AG04449 (cell line): ENCODE data around the gene KRT85.

Experiments used
- CTCF ChIA-PET: fragments of 350-600 bp; formaldehyde crosslinking; extraction: SDS; loops from one replicate; lab custom pipeline; 2021; ENCODE audit warnings: antibody characterized with exemption; lab: Yijun Ruan, JAX
- POLR2A ChIA-PET: fragments of 400-600, 350-600 bp; formaldehyde crosslinking; extraction: SDS; loops from one replicate; lab custom pipeline; 2020; ENCODE audit warnings: antibody characterized with exemption, inconsistent platforms; lab: Yijun Ruan, JAX
- DNase-seq: peaks from one replicate; pipeline ENCODE4 v3.0.0-alpha.2; 2010; ENCODE audit warnings: low read depth, low spot score
- H3K4me3 ChIP-seq: 2 replicates; pipeline ENCODE4 v1.5.1; 2011; ENCODE audit warnings: low read depth, mild to moderate bottlenecking, control low read depth, low read length
- TF ChIP-seq, protein P1 (sequence below): IDR thresholded peaks from one replicate; pipeline ENCODE4 v1.5.1; 2011; ENCODE audit warnings: mild to moderate bottlenecking, moderate library complexity, low read length, control low read depth, inconsistent platforms; ENCODE audit not compliant: insufficient read depth; ENCODE audit errors: missing control alignments

Gene KRT85

GRCh38 chr12:52399756-52400155 lies 32.5 kb upstream of the KRT85 start:
- TF ChIP-seq, protein P1, sequence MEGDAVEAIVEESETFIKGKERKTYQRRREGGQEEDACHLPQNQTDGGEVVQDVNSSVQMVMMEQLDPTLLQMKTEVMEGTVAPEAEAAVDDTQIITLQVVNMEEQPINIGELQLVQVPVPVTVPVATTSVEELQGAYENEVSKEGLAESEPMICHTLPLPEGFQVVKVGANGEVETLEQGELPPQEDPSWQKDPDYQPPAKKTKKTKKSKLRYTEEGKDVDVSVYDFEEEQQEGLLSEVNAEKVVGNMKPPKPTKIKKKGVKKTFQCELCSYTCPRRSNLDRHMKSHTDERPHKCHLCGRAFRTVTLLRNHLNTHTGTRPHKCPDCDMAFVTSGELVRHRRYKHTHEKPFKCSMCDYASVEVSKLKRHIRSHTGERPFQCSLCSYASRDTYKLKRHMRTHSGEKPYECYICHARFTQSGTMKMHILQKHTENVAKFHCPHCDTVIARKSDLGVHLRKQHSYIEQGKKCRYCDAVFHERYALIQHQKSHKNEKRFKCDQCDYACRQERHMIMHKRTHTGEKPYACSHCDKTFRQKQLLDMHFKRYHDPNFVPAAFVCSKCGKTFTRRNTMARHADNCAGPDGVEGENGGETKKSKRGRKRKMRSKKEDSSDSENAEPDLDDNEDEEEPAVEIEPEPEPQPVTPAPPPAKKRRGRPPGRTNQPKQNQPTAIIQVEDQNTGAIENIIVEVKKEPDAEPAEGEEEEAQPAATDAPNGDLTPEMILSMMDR = no peak
- CTCF ChIA-PET = interaction anchor here (0.7 to 2.7 kb wide), 4 partner anchors 8 to 38 kb away, joined by 3 to 9 read pairs (median 4); no protein-coding TSS in a partner anchor
- POLR2A ChIA-PET = no interaction called here
- DNase-seq = no peak
- no peak overlapping the region for H3K4me3 ChIP-seq

DNA sequence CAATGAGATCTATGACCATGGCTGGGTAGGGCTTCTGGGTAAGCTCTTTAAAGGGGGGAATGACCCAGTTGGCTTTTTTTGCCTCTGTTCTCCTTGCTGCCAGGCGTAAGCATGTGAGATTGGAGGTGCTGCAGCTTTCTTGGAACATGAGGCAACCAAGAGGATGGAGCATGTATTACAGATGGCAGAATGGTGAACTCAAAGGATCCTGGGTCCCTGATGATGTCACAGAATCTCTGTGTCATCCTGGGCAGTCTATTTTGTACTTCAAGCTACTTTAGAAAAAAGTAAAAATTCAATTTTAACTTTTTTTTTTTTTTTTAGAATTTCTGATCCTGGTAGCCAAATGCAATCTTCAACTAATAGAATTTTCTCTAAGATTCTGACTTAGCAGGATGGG lies 30.9 kb upstream of the KRT85 start:
- no peak overlapping the region for H3K4me3 ChIP-seq
- ChIA-PET CTCF (interaction anchor here (0.8 to 2.7 kb wide), 6 partner anchors 12 to 481 kb away, joined by 3 to 9 read pairs (median 4); no protein-coding TSS in a partner anchor), POLR2A (no interaction called here)
- TF ChIP-seq, protein P1 = no peak
- no peak for DNase-seq

DNA sequence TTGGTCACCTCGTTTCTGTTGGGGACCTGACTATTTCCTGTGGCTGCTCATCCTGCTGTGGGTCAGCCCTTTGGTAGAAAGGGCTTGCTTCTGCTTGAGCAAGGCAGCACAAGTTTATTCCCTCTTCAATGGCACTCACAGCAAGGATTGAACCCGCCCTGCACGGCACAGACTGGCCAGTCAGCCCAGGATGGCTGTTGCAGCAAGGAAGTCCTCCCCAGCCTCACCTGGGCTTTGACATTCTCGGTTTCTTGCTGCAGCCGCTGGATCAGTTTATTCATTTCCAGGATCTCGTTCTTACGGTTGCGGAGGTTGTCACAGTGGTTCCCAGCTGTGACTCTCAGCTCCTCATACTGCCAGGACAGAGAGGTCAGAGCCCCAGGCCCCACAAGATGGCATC lies 29.4 kb upstream of the KRT85 start:
- ChIA-PET CTCF (interaction anchor here (0.7 to 7.1 kb wide), 8 partner anchors 18 to 483 kb away, joined by 3 to 66 read pairs (median 3); no protein-coding TSS in a partner anchor), POLR2A (no interaction called here)
- no peak overlapping the region for H3K4me3 ChIP-seq

DNA sequence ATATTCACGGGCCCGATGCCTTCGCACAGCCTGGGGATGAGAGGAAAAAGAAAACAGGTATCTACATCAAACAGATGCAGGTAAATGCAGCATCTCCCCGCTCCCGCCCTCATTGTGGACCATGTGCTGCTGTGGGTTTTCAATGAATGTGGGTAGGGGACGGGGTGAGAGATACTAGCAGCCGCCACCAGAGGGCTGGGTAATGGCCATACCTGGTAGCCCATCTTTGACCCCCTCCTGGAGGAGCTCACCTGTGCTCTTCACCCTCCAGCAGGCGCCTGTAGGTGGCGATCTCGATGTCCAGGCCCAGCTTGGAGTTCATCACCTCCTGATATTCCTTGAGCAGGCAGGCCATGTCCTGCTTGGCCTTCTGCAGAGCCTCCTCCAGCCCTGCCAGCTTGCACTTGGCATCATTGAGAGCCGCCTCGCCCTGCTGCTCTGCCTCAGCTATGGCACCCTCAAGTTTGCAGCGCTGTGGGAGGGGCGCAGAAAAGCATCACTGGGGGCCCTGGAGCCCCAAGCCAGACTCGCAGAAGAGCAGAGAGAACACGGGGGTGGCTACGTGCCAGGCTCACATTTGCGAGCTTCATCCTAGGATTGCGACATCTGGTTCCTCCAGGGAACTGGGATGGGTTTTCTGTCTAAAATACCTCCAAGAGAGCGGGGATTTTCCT lies 28.6 kb upstream of the KRT85 start:
- DNase-seq = peak; percentile 33
- no peak overlapping the region for H3K4me3 ChIP-seq
- ChIA-PET POLR2A (no interaction called here), CTCF (interaction anchor here (0.7 to 7.1 kb wide), 14 partner anchors 9 to 484 kb away, joined by 3 to 66 read pairs (median 4); partner anchors contain the start of gene KRT84)
- TF ChIP-seq, protein P1 = peak; percentile 2

More for the DNA sequence above, 29.4 kb upstream of the KRT85 start:
- DNase-seq = no peak
- TF ChIP-seq, protein P1 = no peak

DNA sequence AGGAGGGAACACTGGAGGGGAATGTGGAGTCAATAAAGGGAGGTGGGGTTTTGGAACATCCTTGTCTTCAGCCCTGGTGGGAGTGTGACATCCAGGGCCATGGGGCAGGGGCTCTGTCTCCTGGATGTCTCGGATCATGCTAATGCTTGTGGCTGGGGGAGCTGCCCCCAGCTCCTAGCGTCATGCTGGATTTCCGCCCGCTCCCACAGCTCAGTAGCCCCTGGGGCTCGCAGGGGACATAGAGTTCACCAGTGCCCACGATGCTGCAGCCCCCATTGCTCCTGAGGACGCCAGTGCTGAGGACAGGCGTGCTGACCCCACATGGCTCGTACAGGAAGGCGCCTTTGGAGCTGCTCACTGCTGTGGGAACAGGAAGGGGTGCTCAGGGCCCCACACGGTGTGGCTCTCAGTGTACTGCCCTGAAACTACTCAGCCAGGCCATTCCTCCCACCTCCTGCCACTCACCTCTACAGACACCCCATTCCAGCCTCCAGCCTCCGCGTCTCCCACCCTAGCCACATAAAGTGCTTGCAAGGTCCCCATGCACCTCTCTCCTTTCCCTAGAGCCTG lies 27.6 kb upstream of the KRT85 start:
- no peak for DNase-seq
- ChIA-PET POLR2A (no interaction called here), CTCF (interaction anchor here (0.9 to 7.1 kb wide), 11 partner anchors 9 to 490 kb away, joined by 3 to 66 read pairs (median 4); partner anchors contain the start of gene KRT84)
- no peak overlapping the region for H3K4me3 ChIP-seq
- TF ChIP-seq, protein P1 = no peak

GRCh38 chr12:52392465-52393007 lies 25.3 kb upstream of the KRT85 start:
- DNase-seq = no peak
- no peak overlapping the region for H3K4me3 ChIP-seq
- TF ChIP-seq, protein P1 = no peak
- POLR2A ChIA-PET = no interaction called here
- CTCF ChIA-PET = interaction anchor here (0.9 to 7.1 kb wide), 11 partner anchors 8 to 487 kb away, joined by 3 to 66 read pairs (median 6); no protein-coding TSS in a partner anchor
